ENCODE data around the gene ZNF44. TPM values are rescaled to one million over a fixed set of nuclear protein-coding genes. Genes with fewer than 3 reads are reported as not detected.

The ZNF44 gene
- total RNA-seq, 1 experiment from 2014 or later: 3.6 TPM

- no peaks in the 10 kb centered on the region for H3K9me2 ChIP-seq (ENCODE audit: insufficient read depth)
- DNase-seq (ENCODE audit: low read depth, low spot score) (no peak), ATAC-seq (no peak)
- no peaks in the 10 kb centered on the region for H3K79me2 ChIP-seq (ENCODE audit: insufficient read depth, low read length)
- CTCF ChIA-PET: no interaction called here
- no peak within 1 kb of the TSS for H3K9ac ChIP-seq (ENCODE audit: low read length)
- POLR2A ChIA-PET: no interaction called here
- H2AFZ ChIP-seq (ENCODE audit: low read depth, low read length, poor library complexity, severe bottlenecking): no peak within 1 kb of the TSS
- no peaks in the 10 kb centered on the region for H3K4me1 ChIP-seq (ENCODE audit: control insufficient read depth in 1 of 2, insufficient read depth in 2 of 2, low read length in 2 of 2)
- TF ChIP-seq JUND (IDR thresholded peaks at IDR 0.05) (no peak), ZBTB33 (IDR thresholded peaks at IDR 0.05; ENCODE audit: extremely low read depth, insufficient replicate concordance, low read length) (no peak), CBX3 (IDR thresholded peaks at IDR 0.05; ENCODE audit: low read depth) (no peak), ZNF274 (IDR thresholded peaks at IDR 0.05; ENCODE audit: low read depth, low read length) (no peak), ELF1 (IDR thresholded peaks at IDR 0.05; ENCODE audit: borderline replicate concordance, low read depth) (no peak)
- H3K27me3 ChIP-seq (ENCODE audit: insufficient read depth, low read length): no peaks in the 10 kb centered on the region
- no peak within 1 kb of the TSS for H3K4me3 ChIP-seq (replicated peaks in 1 of 2; ENCODE audit: low read depth in 1 of 2, low read length in 2 of 2)
- H4K20me1 ChIP-seq (ENCODE audit: insufficient read depth): no peaks in the 10 kb centered on the region
- no peak within 1 kb of the TSS for H3K27ac ChIP-seq (ENCODE audit: low read depth, low read length)
- H3K4me2 ChIP-seq (ENCODE audit: low read length): no peak within 1 kb of the TSS
- intact Hi-C loops (cut with micrococcal nuclease): no loop called here
- H3K9me3 ChIP-seq (ENCODE audit: control insufficient read depth in 1 of 2, insufficient read depth in 1 of 2, low read depth in 1 of 2, low read length in 2 of 2): no peaks in the 10 kb centered on the region; a peak in 2 of 4 replicates
- no TSS peak for BruUV-seq (replicated peaks)
- RAD21 ChIA-PET (ENCODE audit: low non-redundant PET in 1 of 2, low total read pairs in 2 of 2, uncharacterized antibody in 2 of 2, unreplicated experiment in 2 of 2): no interaction called here
- no peaks in the 10 kb centered on the region for H3K36me3 ChIP-seq (ENCODE audit: control insufficient read depth in 1 of 2, insufficient read depth in 2 of 2, low read length in 2 of 2)
Measured at GRCh38 chr19:12333162-12334159, 38.8 kb upstream of the ZNF44 start, which contains the start of gene ZNF563. Gene ZNF563 (minus strand): TSS chr19:12333633. CDS start chr19:12333482, 151 bp downstream.

Data from HCT116 (cell line).